ENCODE results near the gene GUCY2D. TPM values are rescaled to one million over a fixed set of nuclear protein-coding genes. Genes with fewer than 3 reads are reported as not detected.

GUCY2D gene
- polyA plus RNA-seq, 1 donor (not counting 4 experiments of a cell fraction or from before 2014, with no cell fraction given): 0.25 TPM

DNA sequence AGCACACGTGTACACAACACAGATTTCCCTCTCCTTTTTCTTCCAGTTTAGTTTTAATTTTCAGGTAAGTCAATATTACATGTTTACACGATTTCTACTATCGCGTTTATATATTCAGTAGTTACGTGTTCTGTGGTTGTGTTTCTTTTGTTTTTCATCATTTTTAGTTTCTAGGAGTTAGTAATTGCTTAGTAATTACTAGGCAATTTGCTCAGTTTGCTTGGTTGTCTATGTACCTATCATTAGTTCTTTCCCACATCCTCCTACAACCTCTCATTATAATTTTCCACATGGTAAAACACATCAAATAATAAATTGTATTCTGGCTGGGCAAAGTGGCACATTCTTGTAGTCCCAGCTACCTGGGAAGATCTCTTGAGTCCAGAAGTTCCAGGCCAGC is 24.6 kb upstream of the GUCY2D start:
- TF ChIP-seq EZH2 (IDR thresholded peaks at IDR 0.05; ENCODE audit: low read length): no peak
- TF ChIP-seq, protein P1, sequence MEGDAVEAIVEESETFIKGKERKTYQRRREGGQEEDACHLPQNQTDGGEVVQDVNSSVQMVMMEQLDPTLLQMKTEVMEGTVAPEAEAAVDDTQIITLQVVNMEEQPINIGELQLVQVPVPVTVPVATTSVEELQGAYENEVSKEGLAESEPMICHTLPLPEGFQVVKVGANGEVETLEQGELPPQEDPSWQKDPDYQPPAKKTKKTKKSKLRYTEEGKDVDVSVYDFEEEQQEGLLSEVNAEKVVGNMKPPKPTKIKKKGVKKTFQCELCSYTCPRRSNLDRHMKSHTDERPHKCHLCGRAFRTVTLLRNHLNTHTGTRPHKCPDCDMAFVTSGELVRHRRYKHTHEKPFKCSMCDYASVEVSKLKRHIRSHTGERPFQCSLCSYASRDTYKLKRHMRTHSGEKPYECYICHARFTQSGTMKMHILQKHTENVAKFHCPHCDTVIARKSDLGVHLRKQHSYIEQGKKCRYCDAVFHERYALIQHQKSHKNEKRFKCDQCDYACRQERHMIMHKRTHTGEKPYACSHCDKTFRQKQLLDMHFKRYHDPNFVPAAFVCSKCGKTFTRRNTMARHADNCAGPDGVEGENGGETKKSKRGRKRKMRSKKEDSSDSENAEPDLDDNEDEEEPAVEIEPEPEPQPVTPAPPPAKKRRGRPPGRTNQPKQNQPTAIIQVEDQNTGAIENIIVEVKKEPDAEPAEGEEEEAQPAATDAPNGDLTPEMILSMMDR (optimal IDR thresholded peaks at IDR 0.05 in 1 of 3, IDR thresholded peaks at IDR 0.05 in 1 of 3, conservative IDR thresholded peaks at IDR 0.05 in 1 of 3; ENCODE audit: extremely low read depth in 1 of 3, insufficient read depth in 2 of 3, low read length in 3 of 3): no peak
- H3K27ac ChIP-seq (ENCODE audit: control insufficient read depth, insufficient read depth, low read length): no peak overlapping the region
- no peaks in the 10 kb centered on the region for H3K36me3 ChIP-seq (ENCODE audit: control insufficient read depth in 2 of 2, extremely low read depth in 1 of 2, insufficient read depth in 2 of 2, low read length in 2 of 2)
- FAIRE-seq (no peak), DNase-seq (ENCODE audit: low read depth, low spot score) (no peak)
- H2AFZ ChIP-seq (ENCODE audit: control insufficient read depth, low read length): no peak overlapping the region
- no peak overlapping the region for H3K4me3 ChIP-seq (ENCODE audit: control insufficient read depth in 2 of 3, extremely low read depth in 1 of 3, insufficient read depth in 2 of 3, low read depth in 1 of 3, low read length in 3 of 3)
- H3K27me3 ChIP-seq (ENCODE audit: control insufficient read depth, extremely low read depth, insufficient read depth, low read length): no peaks in the 10 kb centered on the region
- H3K9ac ChIP-seq (ENCODE audit: control insufficient read depth, extremely low read depth, insufficient read depth, low read length): no peak overlapping the region
- no peaks in the 10 kb centered on the region for H3K79me2 ChIP-seq (ENCODE audit: control insufficient read depth, insufficient read depth, low read length)
- H3K4me1 ChIP-seq (ENCODE audit: control insufficient read depth, extremely low read depth, insufficient read depth, low read length): peaks cover 13% of the 10 kb centered on the region
- dilution Hi-C loops (cut with MboI; ENCODE audit: extremely low pct_ligation_motif_present, low sequenced_read_pairs): no loop called here
- H3K4me2 ChIP-seq (ENCODE audit: control insufficient read depth, extremely low read depth, insufficient read depth, low read depth, low read length): no peak overlapping the region
- H4K20me1 ChIP-seq (ENCODE audit: control insufficient read depth, extremely low read depth, insufficient read depth, low read length): no peaks in the 10 kb centered on the region
- H3K9me1 ChIP-seq (ENCODE audit: control insufficient read depth, extremely low read depth, insufficient read depth, low read length): no peaks in the 10 kb centered on the region
- H3K9me3 ChIP-seq (ENCODE audit: control insufficient read depth, low read depth, low read length): peaks cover 3% of the 10 kb centered on the region

DNA sequence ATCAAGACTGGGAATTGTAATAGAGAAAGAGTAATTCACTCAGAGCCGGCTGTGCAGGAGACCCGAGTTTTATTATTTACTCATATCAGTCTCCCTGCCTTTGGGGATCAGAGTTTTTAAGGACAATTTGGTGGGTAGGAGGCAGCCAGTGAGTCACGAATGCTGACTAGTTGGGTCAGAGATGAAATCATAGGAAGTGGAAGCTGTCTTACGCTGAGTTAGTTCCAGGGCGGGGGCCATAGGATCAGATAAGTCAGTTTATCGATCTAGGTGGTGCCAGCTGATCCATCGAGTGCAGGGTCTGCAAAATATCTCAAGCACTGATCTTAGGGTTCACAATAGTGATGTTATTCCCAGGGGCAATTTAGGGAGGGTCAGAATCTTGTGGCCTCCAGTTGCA is 20.2 kb upstream of the GUCY2D start:
- Histone ChIP-seq H2AFZ (ENCODE audit: control insufficient read depth, low read length) (peak overlapping the region; percentile 48), H3K27ac (ENCODE audit: control insufficient read depth, insufficient read depth, low read length) (peak overlapping the region; percentile 10), H3K4me3 (ENCODE audit: control insufficient read depth in 2 of 3, extremely low read depth in 1 of 3, insufficient read depth in 2 of 3, low read depth in 1 of 3, low read length in 3 of 3) (no peak overlapping the region), H3K9ac (ENCODE audit: control insufficient read depth, extremely low read depth, insufficient read depth, low read length) (no peak overlapping the region), H4K20me1 (ENCODE audit: control insufficient read depth, extremely low read depth, insufficient read depth, low read length) (no peaks in the 10 kb centered on the region), H3K36me3 (ENCODE audit: control insufficient read depth in 2 of 2, extremely low read depth in 1 of 2, insufficient read depth in 2 of 2, low read length in 2 of 2) (no peaks in the 10 kb centered on the region), H3K79me2 (ENCODE audit: control insufficient read depth, insufficient read depth, low read length) (no peaks in the 10 kb centered on the region), H3K4me1 (ENCODE audit: control insufficient read depth, extremely low read depth, insufficient read depth, low read length) (peaks cover 13% of the 10 kb centered on the region), H3K9me1 (ENCODE audit: control insufficient read depth, extremely low read depth, insufficient read depth, low read length) (no peaks in the 10 kb centered on the region), H3K27me3 (ENCODE audit: control insufficient read depth, extremely low read depth, insufficient read depth, low read length) (no peaks in the 10 kb centered on the region), H3K4me2 (ENCODE audit: control insufficient read depth, extremely low read depth, insufficient read depth, low read depth, low read length) (peak overlapping the region; percentile 52), H3K9me3 (ENCODE audit: control insufficient read depth, low read depth, low read length) (no peaks in the 10 kb centered on the region)
- no peak for DNase-seq (ENCODE audit: low read depth, low spot score)
- TF ChIP-seq, protein P1 (optimal IDR thresholded peaks at IDR 0.05 in 1 of 3, IDR thresholded peaks at IDR 0.05 in 1 of 3, conservative IDR thresholded peaks at IDR 0.05 in 1 of 3; ENCODE audit: extremely low read depth in 1 of 3, insufficient read depth in 2 of 3, low read length in 3 of 3): no peak
- no peak for TF ChIP-seq EZH2 (IDR thresholded peaks at IDR 0.05; ENCODE audit: low read length)
- dilution Hi-C loops (cut with MboI; ENCODE audit: extremely low pct_ligation_motif_present, low sequenced_read_pairs): no loop called here
- peak; percentile 87 for FAIRE-seq

Data from keratinocyte (primary cell).